Measurements from ENCODE around the gene GRID1.

The GRID1 gene

DNA sequence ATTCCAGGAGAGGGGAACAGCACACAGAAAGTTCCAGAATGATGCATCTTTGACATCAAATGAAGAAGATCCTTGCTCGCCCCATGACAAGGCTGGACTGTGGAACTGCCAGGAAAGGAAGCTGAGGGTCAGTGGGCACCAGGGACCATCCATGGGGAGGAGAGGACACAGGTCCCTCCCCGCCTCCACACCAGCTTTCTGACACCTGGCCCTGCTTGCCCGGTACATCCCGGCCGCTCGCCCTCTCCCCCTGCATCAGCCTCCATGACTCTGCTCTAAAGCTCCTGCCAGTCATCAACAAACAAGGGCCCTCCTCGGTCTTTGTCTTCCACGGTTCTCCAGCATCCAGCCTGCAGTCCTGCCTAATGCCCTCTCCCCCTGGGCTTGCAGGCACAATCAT is 222.3 kb downstream of the GRID1 start:
- Histone ChIP-seq H3K27me3 (no peaks in the 10 kb centered on the region), H3K4me3 (no peak overlapping the region), H3K36me3 (no peaks in the 10 kb centered on the region), H3K9me3 (no peaks in the 10 kb centered on the region), H3K4me1 (no peaks in the 10 kb centered on the region), H3K27ac (no peak overlapping the region)
- TF ChIP-seq, protein P1, sequence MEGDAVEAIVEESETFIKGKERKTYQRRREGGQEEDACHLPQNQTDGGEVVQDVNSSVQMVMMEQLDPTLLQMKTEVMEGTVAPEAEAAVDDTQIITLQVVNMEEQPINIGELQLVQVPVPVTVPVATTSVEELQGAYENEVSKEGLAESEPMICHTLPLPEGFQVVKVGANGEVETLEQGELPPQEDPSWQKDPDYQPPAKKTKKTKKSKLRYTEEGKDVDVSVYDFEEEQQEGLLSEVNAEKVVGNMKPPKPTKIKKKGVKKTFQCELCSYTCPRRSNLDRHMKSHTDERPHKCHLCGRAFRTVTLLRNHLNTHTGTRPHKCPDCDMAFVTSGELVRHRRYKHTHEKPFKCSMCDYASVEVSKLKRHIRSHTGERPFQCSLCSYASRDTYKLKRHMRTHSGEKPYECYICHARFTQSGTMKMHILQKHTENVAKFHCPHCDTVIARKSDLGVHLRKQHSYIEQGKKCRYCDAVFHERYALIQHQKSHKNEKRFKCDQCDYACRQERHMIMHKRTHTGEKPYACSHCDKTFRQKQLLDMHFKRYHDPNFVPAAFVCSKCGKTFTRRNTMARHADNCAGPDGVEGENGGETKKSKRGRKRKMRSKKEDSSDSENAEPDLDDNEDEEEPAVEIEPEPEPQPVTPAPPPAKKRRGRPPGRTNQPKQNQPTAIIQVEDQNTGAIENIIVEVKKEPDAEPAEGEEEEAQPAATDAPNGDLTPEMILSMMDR (IDR thresholded peaks at IDR 0.05): no peak
- intact Hi-C loops (cut with DNase I; ENCODE audit: low total_unique reads): no loop called here
- DNase-seq: no peak

- H3K36me3 ChIP-seq: no peaks in the 10 kb centered on the region
- no peaks in the 10 kb centered on the region for H3K9me3 ChIP-seq
- H3K4me1 ChIP-seq: no peaks in the 10 kb centered on the region
- intact Hi-C loops (cut with DNase I; ENCODE audit: low total_unique reads): no loop called here
- no peaks in the 10 kb centered on the region for H3K27me3 ChIP-seq
- TF ChIP-seq, protein P1 (IDR thresholded peaks at IDR 0.05): no peak
- H3K4me3 ChIP-seq: no peak overlapping the region
- DNase-seq: no peak
- no peak overlapping the region for H3K27ac ChIP-seq
These were observed 224.7 kb downstream of the GRID1 start for GRCh38 chr10:86141896-86142295.

- Histone ChIP-seq H3K4me1 (no peaks in the 10 kb centered on the region), H3K27me3 (no peaks in the 10 kb centered on the region), H3K4me3 (no peak overlapping the region), H3K36me3 (no peaks in the 10 kb centered on the region), H3K27ac (no peak overlapping the region), H3K9me3 (no peaks in the 10 kb centered on the region)
- intact Hi-C loops (cut with DNase I; ENCODE audit: low total_unique reads): no loop called here
- TF ChIP-seq, protein P1 (IDR thresholded peaks at IDR 0.05): no peak
- DNase-seq: no peak
These were observed 227.4 kb downstream of the GRID1 start for GRCh38 chr10:86139066-86139657.

DNA sequence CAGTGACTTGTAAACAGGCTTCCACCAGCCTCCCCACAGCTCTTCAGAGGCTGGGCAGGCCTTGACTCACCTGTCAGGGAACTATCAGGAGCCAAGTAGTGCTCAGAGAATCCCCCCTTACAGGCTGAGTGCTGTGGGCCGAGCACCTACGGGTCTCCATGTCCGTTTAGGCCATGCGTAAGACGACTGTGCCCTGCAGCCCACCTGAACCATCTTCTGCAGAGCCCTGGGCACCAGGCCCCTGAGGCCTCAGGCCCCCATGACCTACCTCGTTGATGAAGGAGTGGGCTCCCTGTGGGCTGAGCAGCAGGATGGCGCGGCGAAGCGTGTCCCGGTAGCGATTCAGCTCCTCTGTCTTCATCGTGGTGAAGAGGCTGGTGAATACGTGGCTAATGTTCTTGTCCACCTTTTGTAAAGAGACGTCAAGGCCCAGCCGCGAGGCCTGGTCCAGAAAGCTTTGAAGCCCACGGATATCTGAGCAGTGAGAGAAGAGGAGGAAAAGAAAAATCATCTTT is 228.0 kb downstream of the GRID1 start:
- Histone ChIP-seq H3K27ac (no peak overlapping the region), H3K4me1 (no peaks in the 10 kb centered on the region), H3K4me3 (no peak overlapping the region), H3K27me3 (no peaks in the 10 kb centered on the region), H3K36me3 (no peaks in the 10 kb centered on the region), H3K9me3 (no peaks in the 10 kb centered on the region)
- TF ChIP-seq, protein P1 (IDR thresholded peaks at IDR 0.05): no peak
- intact Hi-C loops (cut with DNase I; ENCODE audit: low total_unique reads): no loop called here
- DNase-seq: no peak

- no peak overlapping the region for H3K4me3 ChIP-seq
- H3K27ac ChIP-seq: no peak overlapping the region
- no peaks in the 10 kb centered on the region for H3K4me1 ChIP-seq
- DNase-seq: no peak
- no peaks in the 10 kb centered on the region for H3K27me3 ChIP-seq
- no peaks in the 10 kb centered on the region for H3K36me3 ChIP-seq
- no peaks in the 10 kb centered on the region for H3K9me3 ChIP-seq
- intact Hi-C loops (cut with DNase I; ENCODE audit: low total_unique reads): no loop called here
- TF ChIP-seq, protein P1 (IDR thresholded peaks at IDR 0.05): no peak
These were observed 229.0 kb downstream of the GRID1 start for GRCh38 chr10:86137561-86137960.

DNA sequence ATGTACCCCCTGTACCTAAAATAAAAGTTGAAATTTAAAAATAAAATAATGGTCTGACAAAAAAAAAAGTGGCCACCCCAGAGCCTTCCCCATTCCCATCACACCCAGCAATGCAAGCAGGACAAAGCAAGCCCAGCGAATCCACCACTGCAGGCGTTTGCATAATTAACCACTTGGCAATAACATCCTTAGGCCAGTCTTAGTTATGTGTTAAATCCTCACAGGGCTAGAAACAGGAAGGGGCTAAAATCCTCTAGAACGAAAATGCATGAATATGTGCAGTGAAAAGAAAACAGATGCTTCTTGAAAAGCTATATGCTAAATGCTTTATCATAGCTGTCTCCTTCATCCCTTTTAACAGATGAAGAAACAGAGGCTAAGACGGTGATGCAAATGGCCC is 229.7 kb downstream of the GRID1 start:
- Histone ChIP-seq H3K9me3 (no peaks in the 10 kb centered on the region), H3K4me1 (no peaks in the 10 kb centered on the region), H3K27ac (no peak overlapping the region), H3K36me3 (no peaks in the 10 kb centered on the region), H3K4me3 (no peak overlapping the region), H3K27me3 (no peaks in the 10 kb centered on the region)
- intact Hi-C loops (cut with DNase I; ENCODE audit: low total_unique reads): no loop called here
- no peak for DNase-seq
- TF ChIP-seq, protein P1 (IDR thresholded peaks at IDR 0.05): no peak
